ENCODE data around the gene KRT73.

Gene KRT73

DNA sequence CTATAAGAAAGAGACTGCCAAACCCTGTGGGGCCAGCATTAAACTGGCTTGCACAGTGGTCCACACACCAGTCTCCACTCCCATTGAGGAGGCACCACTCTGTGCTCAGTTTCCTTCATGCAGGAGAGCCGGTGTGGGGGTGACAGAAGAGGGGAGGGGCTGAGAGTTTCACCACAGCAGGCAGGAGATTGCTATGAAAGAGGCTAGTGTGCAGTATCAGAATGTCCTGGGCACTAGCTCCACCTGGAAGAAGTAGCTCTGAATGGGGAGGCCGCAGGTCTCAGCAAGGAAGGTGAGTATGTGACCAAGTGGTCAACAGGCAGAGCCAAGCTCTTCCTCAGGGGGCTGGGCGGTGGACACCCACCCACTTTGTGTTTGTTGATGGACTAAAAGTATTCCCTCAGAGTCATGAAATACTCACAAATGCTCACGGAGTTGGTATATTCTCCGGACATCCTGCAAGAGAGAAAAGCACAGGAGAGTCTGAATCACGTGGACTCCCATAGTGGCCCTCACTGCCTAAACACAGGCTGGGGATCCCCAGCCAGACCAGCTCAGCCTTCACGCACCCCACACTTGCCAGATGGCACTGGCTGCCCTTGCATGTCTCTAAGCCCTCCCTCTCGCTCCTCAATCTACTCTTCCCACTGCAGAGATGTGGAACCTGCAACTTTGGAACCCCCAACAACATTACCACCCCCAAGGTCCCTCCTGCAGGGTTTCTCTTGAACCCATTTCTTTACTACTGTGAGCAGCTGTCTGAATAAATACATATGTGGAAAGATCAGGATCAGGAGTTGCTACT lies 9.3 kb downstream of the KRT73 start:
- no peak overlapping the region for H3K4me3 ChIP-seq (ENCODE audit: low read depth, low read length)
- DNase-seq (ENCODE audit: low read depth) = no peak
- TF ChIP-seq, protein P1, sequence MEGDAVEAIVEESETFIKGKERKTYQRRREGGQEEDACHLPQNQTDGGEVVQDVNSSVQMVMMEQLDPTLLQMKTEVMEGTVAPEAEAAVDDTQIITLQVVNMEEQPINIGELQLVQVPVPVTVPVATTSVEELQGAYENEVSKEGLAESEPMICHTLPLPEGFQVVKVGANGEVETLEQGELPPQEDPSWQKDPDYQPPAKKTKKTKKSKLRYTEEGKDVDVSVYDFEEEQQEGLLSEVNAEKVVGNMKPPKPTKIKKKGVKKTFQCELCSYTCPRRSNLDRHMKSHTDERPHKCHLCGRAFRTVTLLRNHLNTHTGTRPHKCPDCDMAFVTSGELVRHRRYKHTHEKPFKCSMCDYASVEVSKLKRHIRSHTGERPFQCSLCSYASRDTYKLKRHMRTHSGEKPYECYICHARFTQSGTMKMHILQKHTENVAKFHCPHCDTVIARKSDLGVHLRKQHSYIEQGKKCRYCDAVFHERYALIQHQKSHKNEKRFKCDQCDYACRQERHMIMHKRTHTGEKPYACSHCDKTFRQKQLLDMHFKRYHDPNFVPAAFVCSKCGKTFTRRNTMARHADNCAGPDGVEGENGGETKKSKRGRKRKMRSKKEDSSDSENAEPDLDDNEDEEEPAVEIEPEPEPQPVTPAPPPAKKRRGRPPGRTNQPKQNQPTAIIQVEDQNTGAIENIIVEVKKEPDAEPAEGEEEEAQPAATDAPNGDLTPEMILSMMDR (IDR thresholded peaks at IDR 0.05; ENCODE audit: insufficient read depth, low read depth, low read length, missing control alignments) = no peak

DNA sequence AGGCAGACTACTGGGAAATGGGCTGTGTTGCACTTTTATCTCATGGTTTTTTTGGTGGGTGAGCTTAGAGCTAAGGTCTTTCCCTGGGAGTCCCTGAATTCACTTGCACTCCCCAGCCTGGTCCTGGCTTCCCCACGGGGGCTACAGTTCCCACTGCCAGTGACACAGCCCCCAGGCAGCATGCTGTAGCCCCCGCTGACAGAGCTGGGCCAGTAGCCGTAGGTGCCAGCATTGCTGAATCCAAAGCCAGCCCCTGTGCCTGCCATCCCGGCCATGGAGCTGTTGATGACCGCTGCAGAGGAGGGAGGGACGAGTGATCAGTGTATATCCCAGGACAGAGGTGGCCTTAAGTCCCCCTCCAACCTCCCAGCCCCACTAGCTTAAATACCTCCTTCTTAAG lies 10.2 kb downstream of the KRT73 start:
- no peak overlapping the region for H3K4me3 ChIP-seq (ENCODE audit: low read depth, low read length)
- TF ChIP-seq, protein P1 (IDR thresholded peaks at IDR 0.05; ENCODE audit: insufficient read depth, low read depth, low read length, missing control alignments) = no peak
- DNase-seq (ENCODE audit: low read depth) = no peak

DNA sequence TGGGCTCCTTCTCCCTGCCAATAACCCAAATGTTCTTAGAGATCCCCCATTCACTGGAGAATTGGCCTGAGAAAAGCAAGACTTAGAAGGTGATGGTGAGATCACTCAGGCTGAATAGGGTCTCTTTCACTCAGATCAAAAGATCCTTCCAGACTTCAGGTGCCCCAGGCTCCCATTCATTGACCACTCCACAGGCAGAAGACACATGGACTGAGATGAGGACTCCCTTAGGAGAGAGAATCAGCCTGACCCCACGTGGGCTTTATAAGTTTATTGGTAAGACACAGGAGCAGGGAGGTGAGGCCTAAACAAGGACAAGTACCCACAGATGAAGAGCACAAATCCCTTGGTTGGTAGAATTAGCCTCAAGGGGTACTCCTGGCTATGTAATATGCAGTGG lies 11.0 kb downstream of the KRT73 start:
- TF ChIP-seq, protein P1 (IDR thresholded peaks at IDR 0.05; ENCODE audit: insufficient read depth, low read depth, low read length, missing control alignments) = no peak
- no peak overlapping the region for H3K4me3 ChIP-seq (ENCODE audit: low read depth, low read length)
- DNase-seq (ENCODE audit: low read depth) = no peak

DNA sequence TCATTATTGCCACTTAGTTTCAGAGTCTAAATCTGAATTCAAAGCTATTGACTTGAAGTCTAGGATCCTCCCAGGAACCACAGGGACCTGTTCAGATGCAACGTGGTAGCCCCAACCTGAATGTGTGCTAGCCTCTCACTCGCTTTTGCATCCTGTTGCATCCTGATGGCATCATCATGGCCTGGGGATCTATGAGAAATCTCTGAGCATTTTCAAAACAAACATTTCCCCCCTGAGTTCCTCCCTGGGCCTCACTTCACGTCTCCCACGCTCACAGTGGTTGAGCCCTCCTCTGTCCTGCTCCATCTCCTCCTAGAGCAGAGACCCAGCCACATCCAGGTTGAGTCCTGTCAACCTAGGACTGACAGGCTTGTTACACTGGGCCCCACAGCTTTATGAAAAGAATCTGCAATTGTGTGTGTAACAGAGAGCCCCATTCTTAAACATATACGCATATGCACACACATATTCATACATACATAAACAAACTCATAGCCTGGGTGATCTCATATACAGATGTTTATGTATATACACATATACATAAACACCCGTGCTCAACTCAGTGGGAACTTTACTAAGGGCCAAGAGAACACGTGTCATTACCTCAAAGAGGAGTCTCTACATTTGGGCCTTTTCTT lies 11.7 kb downstream of the KRT73 start:
- no peak overlapping the region for H3K4me3 ChIP-seq (ENCODE audit: low read depth, low read length)
- TF ChIP-seq, protein P1 (IDR thresholded peaks at IDR 0.05; ENCODE audit: insufficient read depth, low read depth, low read length, missing control alignments) = no peak
- DNase-seq (ENCODE audit: low read depth) = no peak

DNA sequence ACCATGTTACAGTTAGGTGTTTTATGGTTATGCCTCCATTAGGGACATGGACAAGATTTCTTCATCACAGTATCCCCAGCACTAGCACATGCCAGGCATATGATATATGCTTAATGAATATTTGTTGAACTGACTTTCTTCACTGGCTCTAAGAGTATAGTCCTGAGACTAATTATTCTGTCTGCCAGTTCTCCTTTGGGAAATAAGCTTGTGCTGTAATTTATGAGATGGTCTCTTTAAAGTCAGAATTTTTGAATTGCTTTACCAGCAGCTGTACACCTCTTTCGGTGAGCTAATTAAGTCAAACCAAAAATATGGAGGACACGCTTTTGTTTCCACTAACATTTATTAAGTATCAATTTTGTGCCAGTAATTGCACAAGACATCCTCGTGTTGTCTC lies 12.3 kb downstream of the KRT73 start:
- no peak for DNase-seq (ENCODE audit: low read depth)
- H3K4me3 ChIP-seq (ENCODE audit: low read depth, low read length) = no peak overlapping the region
- TF ChIP-seq, protein P1 (IDR thresholded peaks at IDR 0.05; ENCODE audit: insufficient read depth, low read depth, low read length, missing control alignments) = no peak

DNA sequence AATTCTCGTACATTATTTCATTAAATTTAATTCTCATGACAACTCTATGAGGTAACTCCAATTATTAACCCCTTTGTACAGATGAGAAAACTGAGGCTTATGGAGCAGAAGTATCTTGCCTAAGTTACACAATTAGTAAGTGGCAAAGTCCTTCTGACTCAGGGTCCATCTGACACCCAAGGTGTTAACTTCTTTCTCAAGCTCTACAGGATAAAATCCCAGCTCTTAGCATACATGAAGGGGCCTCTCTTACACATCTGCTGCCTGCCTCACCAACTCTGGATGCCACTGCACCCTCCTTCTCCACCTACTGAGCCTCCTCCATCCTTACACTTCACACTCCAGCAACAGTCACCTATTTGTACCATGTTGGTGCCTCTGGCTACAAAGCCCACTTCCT lies 12.8 kb downstream of the KRT73 start:
- TF ChIP-seq, protein P1 (IDR thresholded peaks at IDR 0.05; ENCODE audit: insufficient read depth, low read depth, low read length, missing control alignments) = no peak
- DNase-seq (ENCODE audit: low read depth) = no peak
- no peak overlapping the region for H3K4me3 ChIP-seq (ENCODE audit: low read depth, low read length)

Data from GM12865 (cell line).